PC-9 (cell line): ENCODE data around the gene BPIFB1. TPM values are rescaled to one million over a fixed set of nuclear protein-coding genes. Genes with fewer than 3 reads are reported as not detected.

Experiments
- BruUV-seq: library from RNA; stranded (reverse); fragments of 400-500 nt; replicated peaks from 2 replicates; lab custom pipeline; 2021; lab: Mats Ljungman, UMichigan
- CTCF ChIA-PET: fragments of 300-600 bp; sonication (Branson Sonifier 250); formaldehyde crosslinking; loops from one replicate; lab custom pipeline; 2022; ENCODE audit warnings: antibody characterized with exemption; lab: Charles Lee
- POLR2A ChIA-PET: fragments of 300-600 bp; sonication (Branson Sonifier 250); formaldehyde crosslinking; loops from one replicate; lab custom pipeline; 2022; ENCODE audit warnings: antibody characterized with exemption; ENCODE audit not compliant: unreplicated experiment; lab: Charles Lee
- DNase-seq, 2 experiments: peaks; one replicate each; pipeline versions ENCODE4 v3.0.0 to v3.0.0-alpha.2; 2015 to 2022; ENCODE audit warnings: mixed read lengths in 1 of 2
- H2AFZ ChIP-seq: fragments of 200-600 bp; sonication (generic); 2 replicates; pipeline ENCODE4 v1.8.1; 2017; ENCODE audit warnings: antibody characterized with exemption
- H3F3A ChIP-seq: fragments of 200-600 bp; sonication (generic); 2 replicates; pipeline ENCODE4 v1.8.1; 2017; ENCODE audit warnings: antibody characterized with exemption, mild to moderate bottlenecking, low read depth; ENCODE audit not compliant: insufficient read depth
- H3K27ac ChIP-seq: fragments of 200-600 bp; sonication (generic); 2 replicates; pipeline ENCODE4 v1.6.1; 2016; ENCODE audit warnings: mixed run types
- H3K27me3 ChIP-seq: fragments of 200-600 bp; sonication (generic); 2 replicates; pipeline ENCODE4 v1.6.1; 2016; ENCODE audit warnings: low read depth, mixed run types; ENCODE audit not compliant: insufficient read depth
- H3K36me3 ChIP-seq: fragments of 200-600 bp; sonication (generic); 2 replicates; pipeline ENCODE4 v1.6.1; 2016; ENCODE audit warnings: low read depth, mixed run types
- H3K4me1 ChIP-seq: fragments of 200-600 bp; sonication (generic); replicated peaks from 2 replicates; pipeline ENCODE4 v1.6.1; 2016; ENCODE audit warnings: mixed run types; ENCODE audit not compliant: insufficient read depth
- H3K4me2 ChIP-seq: fragments of 200-600 bp; sonication (generic); 2 replicates; pipeline ENCODE4 v1.6.1; 2017; ENCODE audit warnings: mixed run types
- H3K4me3 ChIP-seq: fragments of 200-600 bp; sonication (generic); 2 replicates; pipeline ENCODE4 v1.6.1; 2016; ENCODE audit warnings: mixed run types
- H3K79me2 ChIP-seq: fragments of 200-600 bp; sonication (generic); 2 replicates; pipeline ENCODE4 v1.6.1; 2017; ENCODE audit warnings: low read depth, mixed run types
- H3K9me2 ChIP-seq: fragments of 200-600 bp; sonication (generic); 2 replicates; pipeline ENCODE4 v1.8.1; 2017; ENCODE audit warnings: mild to moderate bottlenecking; ENCODE audit not compliant: insufficient read depth
- H3K9me3 ChIP-seq: fragments of 200-600 bp; sonication (generic); 2 replicates; pipeline ENCODE4 v1.8.1; 2016; ENCODE audit warnings: low read depth; ENCODE audit not compliant: insufficient read depth
- H4K20me1 ChIP-seq: fragments of 200-600 bp; sonication (generic); 2 replicates; pipeline ENCODE4 v1.8.1; 2017; ENCODE audit not compliant: insufficient read depth
- EZH2 ChIP-seq: fragments of 200-600 bp; sonication (generic); IDR thresholded peaks from 2 replicates; pipeline ENCODE4 v1.8.0; 2017; ENCODE audit warnings: antibody characterized with exemption, low read depth
- intact Hi-C: fragments of 100-400 bp; cut with micrococcal nuclease; formaldehyde crosslinking; loops from one replicate; pipeline ENCODE4 v1.10.0; 2022; ENCODE audit not compliant: unreplicated experiment
- total RNA-seq: library from RNA; stranded (reverse); gene quantifications from 2 replicates; pipeline ENCODE4 v1.2.3, GENCODE V29; 2021
- TF ChIP-seq, protein P1 (sequence below): fragments of 200-600 bp; sonication (generic); conservative IDR thresholded peaks from 2 replicates; pipeline ENCODE4 v1.6.1; 2017; ENCODE audit warnings: mixed run types, antibody characterized with exemption, mild to moderate bottlenecking, moderate library complexity

The BPIFB1 gene
- total RNA-seq, 1 experiment from 2014 or later, result not detected

DNA sequence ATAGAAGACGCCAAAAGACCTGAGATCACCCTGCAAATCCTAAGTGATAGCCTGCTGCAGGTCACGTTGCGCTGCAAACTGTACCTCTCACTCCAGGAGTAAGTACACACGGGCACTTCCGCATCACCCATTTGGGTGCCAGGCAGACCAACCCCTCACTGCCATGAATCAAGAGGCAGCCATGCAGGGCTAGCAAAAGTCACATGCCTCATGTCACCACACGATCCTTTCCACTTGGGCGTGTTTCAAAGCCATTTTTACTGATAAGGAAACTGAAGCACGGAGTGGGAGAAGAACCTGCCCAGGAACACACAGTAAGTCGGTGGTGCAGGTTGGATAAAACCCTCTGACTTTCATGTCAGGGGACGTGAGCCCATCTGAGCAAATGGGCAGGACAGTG lies 37.0 kb downstream of the BPIFB1 start:
- CTCF ChIA-PET, result no interaction called here
- no TSS peak for BruUV-seq

DNA sequence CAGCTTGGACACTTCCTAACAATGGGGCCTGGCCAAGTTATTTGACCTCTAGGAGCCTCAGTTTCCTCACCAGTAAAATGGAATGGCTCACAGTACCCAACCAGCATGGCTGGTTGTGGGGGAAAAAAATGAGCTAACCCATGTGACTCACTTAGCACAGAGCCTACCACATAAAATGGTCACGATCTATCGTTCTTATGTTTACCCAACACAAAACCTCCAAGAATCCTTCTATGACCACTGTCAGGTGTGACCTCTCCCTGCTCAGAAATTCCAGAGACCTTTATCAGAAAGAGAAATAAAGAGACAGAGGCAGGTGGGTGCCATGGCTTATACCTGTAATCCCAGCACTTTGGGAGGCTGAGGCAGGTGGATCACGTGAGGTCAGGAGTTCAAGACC lies 39.4 kb downstream of the BPIFB1 start:
- Histone ChIP-seq H3K4me2 (no peak overlapping the region), H3F3A (no peaks in the 10 kb centered on the region), H3K4me3 (no peak overlapping the region), H3K9me3 (no peaks in the 10 kb centered on the region), H3K36me3 (no peaks in the 10 kb centered on the region), H3K9me2 (no peaks in the 10 kb centered on the region), H2AFZ (no peak overlapping the region), H4K20me1 (no peaks in the 10 kb centered on the region), H3K4me1 (no peaks in the 10 kb centered on the region), H3K27me3 (peaks cover 65% of the 10 kb centered on the region), H3K27ac (no peak overlapping the region), H3K79me2 (no peaks in the 10 kb centered on the region)
- no TSS peak for BruUV-seq
- POLR2A ChIA-PET, result no interaction called here
- intact Hi-C loops, result no loop called here
- DNase-seq, result peak in 1 of 2 experiments; percentile 68
- CTCF ChIA-PET, result no interaction called here
- TF ChIP-seq EZH2, result no peak
- TF ChIP-seq, protein P1, sequence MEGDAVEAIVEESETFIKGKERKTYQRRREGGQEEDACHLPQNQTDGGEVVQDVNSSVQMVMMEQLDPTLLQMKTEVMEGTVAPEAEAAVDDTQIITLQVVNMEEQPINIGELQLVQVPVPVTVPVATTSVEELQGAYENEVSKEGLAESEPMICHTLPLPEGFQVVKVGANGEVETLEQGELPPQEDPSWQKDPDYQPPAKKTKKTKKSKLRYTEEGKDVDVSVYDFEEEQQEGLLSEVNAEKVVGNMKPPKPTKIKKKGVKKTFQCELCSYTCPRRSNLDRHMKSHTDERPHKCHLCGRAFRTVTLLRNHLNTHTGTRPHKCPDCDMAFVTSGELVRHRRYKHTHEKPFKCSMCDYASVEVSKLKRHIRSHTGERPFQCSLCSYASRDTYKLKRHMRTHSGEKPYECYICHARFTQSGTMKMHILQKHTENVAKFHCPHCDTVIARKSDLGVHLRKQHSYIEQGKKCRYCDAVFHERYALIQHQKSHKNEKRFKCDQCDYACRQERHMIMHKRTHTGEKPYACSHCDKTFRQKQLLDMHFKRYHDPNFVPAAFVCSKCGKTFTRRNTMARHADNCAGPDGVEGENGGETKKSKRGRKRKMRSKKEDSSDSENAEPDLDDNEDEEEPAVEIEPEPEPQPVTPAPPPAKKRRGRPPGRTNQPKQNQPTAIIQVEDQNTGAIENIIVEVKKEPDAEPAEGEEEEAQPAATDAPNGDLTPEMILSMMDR, result no peak

More for the DNA sequence above, 37.0 kb downstream of the BPIFB1 start:
- H3K4me1 ChIP-seq, result no peaks in the 10 kb centered on the region
- no peaks in the 10 kb centered on the region for H3K79me2 ChIP-seq
- H3K9me3 ChIP-seq, result no peaks in the 10 kb centered on the region
- no peaks in the 10 kb centered on the region for H3F3A ChIP-seq
- H3K4me2 ChIP-seq, result no peak overlapping the region
- intact Hi-C loops, result no loop called here
- no peaks in the 10 kb centered on the region for H3K9me2 ChIP-seq
- H4K20me1 ChIP-seq, result no peaks in the 10 kb centered on the region
- H3K4me3 ChIP-seq, result no peak overlapping the region
- POLR2A ChIA-PET, result no interaction called here
- TF ChIP-seq, protein P1, result no peak
- TF ChIP-seq EZH2, result no peak
- H2AFZ ChIP-seq, result no peak overlapping the region
- no peak overlapping the region for H3K27ac ChIP-seq
- DNase-seq, result peak in 1 of 2 experiments; percentile 21
- H3K36me3 ChIP-seq, result no peaks in the 10 kb centered on the region
- H3K27me3 ChIP-seq, result peaks cover 44% of the 10 kb centered on the region

GRCh38 chr20:33323236-33323635 lies 40.2 kb downstream of the BPIFB1 start:
- H3K9me2 ChIP-seq, result no peaks in the 10 kb centered on the region
- no peaks in the 10 kb centered on the region for H3F3A ChIP-seq
- peaks cover 65% of the 10 kb centered on the region for H3K27me3 ChIP-seq
- no peak overlapping the region for H3K27ac ChIP-seq
- ChIA-PET POLR2A (no interaction called here), CTCF (no interaction called here)
- BruUV-seq, result no TSS peak
- no peak overlapping the region for H2AFZ ChIP-seq
- DNase-seq, result peak in 1 of 2 experiments; percentile 8
- no peak for TF ChIP-seq EZH2
- TF ChIP-seq, protein P1, result no peak
- H3K79me2 ChIP-seq, result no peaks in the 10 kb centered on the region
- no peaks in the 10 kb centered on the region for H3K4me1 ChIP-seq
- no peaks in the 10 kb centered on the region for H4K20me1 ChIP-seq
- no peak overlapping the region for H3K4me3 ChIP-seq
- no peaks in the 10 kb centered on the region for H3K9me3 ChIP-seq
- intact Hi-C loops, result no loop called here
- no peak overlapping the region for H3K4me2 ChIP-seq
- no peaks in the 10 kb centered on the region for H3K36me3 ChIP-seq
